ENCODE measurements around the gene CAV1.

CAV1 gene

DNA sequence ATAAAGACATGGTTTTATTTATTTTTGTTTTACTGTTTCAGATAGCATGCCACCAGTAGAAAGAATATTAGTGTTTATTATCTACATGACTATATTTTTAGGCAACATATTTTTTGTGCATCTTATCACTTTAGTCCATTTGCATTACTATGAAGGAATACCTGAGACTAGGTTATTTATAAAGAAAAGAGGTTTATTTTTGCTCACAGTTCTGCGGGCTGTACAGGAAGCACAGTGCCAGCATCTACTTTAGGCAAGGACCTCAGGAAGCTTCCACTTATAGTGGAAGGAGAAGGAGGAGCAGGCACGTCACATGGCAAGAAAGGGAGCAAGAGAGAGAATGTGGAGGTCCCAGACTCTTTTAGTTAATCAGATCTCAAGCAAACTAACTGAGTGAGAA is 19.6 kb upstream of the CAV1 start:
- no peak for DNase-seq

- no peak for DNase-seq
Measured at GRCh38 chr7:116505823-116506222, 19.0 kb upstream of the CAV1 start.

GRCh38 chr7:116509982-116510579 is 14.8 kb upstream of the CAV1 start:
- no peak for DNase-seq

DNA sequence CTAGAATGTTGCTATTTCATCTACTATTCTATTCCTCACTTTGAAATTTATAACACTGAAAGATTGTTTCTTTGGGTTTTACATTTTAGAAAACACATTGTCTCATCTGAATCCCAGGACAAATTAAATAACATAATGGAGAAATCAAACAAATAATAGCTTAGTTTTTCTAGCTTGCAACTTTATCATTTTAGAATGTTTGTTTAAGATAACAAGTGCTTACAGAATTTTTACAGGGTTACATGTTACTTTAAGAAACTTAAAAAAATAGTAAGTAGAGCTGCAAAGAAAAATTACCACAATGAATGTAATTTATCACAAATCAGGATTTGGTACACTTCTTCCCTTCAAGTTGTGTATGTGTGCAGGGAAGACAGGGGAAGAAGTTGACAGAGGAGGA is 14.0 kb upstream of the CAV1 start:
- no peak for DNase-seq

DNA sequence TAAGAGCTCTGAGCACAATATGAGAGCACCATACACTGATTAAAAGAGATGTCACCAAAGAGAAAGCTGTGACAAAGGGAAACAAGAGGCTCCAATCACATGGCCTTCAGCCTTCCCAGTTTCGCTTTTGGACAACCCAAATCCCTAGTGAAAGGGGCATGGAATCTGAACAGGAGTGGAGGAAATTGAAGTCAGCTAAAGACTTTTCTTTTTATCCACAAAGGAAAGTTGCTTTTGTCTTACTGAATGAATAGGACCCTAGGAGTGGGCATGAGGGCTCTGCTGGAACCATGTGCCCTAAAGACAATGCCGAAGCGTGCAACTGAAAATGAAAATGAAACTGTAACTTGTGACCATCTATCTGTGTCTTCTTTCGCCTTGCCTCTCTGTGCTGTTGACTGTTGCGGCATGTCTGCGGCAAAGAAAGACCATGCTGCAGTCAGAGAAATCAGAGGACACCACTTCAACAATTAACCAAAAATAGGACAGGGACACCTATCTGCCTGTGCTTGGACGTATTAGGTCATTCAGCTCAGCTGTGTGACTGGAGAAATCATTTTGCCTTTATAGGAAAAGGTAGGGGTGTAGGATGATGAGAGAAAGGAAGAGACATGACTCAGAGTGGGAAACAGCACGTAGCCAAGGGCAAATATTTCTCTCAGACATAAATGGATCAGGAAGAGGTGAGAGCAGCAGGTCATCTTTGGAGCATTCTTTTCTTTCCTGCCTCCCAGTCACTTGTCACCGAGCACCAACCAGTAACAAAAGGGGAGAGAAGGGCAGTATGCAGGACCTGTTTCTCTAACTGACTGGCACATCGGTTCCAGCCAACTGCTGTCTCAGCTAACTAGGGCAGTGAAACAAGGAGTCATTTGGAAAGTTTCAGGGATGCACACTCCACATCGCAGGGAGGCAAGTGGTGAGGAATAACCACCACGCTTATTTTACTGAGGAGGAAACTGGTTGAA is 13.0 kb upstream of the CAV1 start:
- peak; percentile 94 for DNase-seq

DNA sequence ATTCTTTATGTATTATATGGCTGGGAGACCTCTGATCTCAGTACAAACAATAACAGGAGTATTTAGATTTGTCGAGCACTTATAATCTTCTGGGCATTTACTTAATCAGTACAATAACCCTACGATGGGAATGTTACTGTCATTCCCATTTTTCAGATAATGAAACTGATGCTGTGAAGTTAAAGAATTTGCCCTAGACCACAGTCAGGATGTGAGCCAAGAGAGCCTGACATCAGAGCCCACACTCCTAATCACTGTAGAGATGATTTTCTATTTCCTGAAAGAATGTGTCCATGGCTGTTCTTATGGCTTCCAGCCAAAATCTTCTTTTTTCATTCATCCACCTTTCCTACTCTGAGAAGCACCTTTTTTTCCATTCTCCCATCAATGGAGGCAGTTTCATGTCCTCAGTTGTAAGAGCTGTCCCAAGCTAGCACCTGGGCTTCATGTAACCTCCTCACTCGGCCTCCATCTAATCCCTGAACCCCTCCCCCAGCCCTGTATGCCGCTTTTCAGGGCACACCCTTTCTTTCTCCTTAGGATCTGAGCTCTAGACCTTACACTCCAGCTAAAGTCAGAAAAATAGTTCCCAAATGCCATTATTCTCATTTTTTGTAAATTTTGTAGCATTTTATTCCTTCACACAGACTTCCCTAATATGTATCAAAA is 12.2 kb upstream of the CAV1 start:
- DNase-seq, result peak; percentile 74

DNA sequence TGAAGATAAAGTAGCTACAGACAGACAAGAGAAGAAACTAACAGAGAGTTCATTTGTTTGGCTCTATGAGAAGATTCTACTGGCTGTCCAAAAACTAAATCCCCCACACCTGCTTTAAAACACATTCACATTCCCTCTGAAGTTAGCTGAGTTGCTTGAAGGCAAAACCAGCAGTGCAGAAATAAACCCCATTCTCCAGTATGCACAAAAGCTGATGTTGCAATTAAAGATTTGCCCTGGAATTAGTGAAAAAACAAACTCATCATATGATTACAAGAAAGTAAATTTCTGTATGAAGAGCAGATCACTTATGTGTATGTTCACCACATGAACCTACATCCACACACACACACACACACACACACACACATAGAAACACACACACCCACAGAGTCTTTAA is 9.3 kb upstream of the CAV1 start:
- DNase-seq, result no peak

GRCh38 chr7:116516324-116516723 is 8.5 kb upstream of the CAV1 start:
- DNase-seq, result no peak

- no peak for DNase-seq
Measured at GRCh38 chr7:116517626-116518025, 7.2 kb upstream of the CAV1 start.

- DNase-seq, result no peak
Measured at GRCh38 chr7:116518961-116519360, 5.9 kb upstream of the CAV1 start.

GRCh38 chr7:116521046-116521664 is 3.7 kb upstream of the CAV1 start:
- no peak for DNase-seq

DNA sequence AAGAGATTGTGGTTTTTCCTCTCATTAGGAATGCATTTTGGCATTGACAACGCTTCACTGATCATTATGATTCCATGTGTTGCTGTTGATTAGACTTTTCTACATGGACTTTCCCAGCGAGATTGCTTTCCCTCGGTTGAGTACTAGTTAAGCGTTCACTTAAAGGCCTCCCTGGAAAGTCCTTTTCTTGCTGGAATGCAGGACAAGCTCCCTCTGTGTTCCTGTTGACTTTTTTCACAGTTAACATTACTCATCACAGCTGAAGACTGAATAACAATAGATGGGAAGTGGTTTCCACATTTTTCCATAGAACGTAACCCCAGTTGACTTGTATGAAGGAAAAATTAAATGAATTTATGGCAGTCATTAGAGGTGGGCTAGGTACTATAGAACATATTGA is 2.6 kb upstream of the CAV1 start:
- DNase-seq, result peak; percentile 87

DNA sequence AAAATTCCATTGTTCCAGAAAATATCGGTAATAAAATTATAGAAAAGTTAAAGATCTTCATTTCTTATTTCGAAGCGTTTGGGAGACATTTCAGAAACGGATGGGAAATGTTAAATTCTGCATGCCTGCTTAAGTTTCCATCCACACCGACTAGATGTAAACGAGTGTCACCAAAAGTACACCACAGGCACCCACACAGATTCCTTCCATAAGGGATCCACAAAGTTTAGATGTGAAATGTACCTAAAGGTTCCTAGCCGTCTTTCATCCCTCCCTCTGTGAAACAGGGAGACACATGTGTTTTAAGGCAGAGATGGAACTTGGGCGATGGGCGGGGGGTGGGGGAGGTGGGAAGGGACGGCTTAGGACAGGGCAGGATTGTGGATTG is 621 bp upstream of the CAV1 start:
- DNase-seq, result no peak

DNA sequence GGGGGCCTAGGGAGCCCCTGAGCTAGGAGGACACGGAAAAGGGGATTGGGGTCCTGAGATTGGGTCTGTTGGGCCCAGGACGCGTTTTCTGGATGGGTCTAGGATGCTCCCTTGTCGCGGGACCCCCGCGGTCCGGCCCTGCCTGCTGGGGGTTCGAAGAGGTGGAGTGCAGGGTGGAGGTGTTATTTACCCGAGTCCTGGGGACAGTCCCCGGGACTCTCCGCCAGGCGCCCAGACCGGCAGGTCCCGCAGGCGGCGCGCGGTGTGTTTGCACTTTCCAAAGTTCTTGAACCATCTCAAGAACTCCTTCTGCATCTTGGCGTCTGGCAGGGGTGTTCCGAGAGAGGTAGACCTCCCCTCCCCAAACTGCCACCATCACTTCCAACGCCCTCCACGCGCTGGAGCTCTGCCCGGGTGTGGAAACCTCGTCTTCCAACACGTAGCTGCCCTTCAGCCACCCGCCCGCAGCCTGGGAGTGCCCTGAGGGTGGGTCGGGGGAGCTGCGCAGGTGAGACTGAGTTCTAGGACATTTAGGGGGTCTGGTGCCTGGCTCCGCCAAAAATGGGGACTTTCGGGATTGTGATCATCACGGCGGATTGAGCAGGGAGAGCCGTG is 569 bp downstream of the CAV1 start:
- DNase-seq, result no peak

DNA sequence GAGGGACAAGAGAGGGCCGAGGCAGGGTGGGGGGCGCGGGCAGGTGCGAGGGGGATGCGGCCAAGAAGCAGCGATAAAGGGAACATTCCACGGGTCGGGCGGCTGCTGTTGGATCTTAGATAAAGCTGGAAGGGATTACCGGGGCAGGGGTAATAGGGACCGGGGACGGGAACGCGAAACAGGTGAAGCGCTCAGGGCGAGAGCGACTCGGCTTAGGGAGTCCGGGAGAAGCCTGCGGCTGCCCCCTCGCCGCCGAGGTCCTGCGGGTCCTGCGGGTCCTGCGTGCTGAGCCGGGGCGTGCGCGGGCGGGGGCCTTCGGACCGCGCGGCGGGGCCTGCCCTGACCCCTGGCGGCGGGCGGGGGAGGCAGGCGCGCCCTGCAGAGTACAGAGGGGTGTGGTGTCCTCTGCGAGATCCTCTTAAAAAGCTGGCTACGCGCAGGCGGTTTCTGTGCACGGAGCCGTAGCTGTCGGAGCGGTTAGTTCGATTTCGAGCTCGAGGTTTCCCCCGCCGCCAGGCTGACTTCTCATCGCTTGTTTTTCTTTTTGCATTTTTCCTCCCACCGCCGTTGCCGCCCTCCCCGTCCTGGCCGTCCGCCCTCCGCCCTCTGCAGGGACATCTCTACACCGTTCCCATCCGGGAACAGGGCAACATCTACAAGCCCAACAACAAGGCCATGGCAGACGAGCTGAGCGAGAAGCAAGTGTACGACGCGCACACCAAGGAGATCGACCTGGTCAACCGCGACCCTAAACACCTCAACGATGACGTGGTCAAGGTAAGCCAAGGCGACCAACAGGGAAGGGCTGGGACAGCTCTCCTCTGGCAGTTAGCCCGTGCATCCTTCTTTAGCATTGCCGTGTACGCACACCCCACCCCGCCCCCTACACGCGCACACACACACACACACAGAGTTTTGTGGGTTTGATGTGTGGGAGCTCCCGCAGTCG is 1.4 kb downstream of the CAV1 start:
- peak; percentile 63 for DNase-seq

DNA sequence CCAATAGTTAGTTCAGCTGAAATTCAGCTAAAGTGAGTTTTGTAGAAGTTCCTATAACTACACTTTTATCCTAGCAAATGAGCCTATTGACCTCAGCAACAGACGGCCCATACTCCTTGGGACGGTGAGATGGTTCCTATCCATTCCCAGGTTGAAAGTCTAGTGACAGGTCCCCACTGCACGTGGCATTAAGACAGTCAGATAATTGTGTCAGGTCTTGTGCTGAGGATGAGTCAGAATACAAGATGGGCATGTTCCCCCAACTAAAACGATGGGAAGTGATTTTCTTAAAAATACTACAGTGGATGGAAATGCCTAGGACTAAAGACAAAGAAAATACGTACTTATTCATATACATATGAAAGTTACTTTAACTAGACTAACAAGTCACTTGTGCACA is 2.1 kb downstream of the CAV1 start:
- no peak for DNase-seq

DNA sequence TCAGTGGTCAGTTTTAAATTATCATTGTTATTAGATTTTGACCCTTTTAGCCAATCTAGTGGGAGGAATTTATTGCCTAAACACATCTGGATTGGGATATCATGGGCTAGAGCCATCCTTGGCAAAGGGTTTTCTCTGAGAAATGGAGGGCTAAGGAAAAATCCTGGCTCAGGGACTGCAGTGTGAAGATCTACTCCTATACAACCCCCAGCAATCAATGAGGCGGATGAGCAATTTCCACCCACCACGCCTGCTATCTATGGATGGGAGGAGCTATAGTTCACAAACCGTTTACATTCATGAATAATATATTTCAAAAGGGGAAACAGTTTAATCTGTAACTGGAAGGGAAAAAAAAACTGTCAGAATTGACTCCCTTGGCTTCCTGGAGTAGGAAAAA is 2.7 kb downstream of the CAV1 start:
- DNase-seq, result no peak

DNA sequence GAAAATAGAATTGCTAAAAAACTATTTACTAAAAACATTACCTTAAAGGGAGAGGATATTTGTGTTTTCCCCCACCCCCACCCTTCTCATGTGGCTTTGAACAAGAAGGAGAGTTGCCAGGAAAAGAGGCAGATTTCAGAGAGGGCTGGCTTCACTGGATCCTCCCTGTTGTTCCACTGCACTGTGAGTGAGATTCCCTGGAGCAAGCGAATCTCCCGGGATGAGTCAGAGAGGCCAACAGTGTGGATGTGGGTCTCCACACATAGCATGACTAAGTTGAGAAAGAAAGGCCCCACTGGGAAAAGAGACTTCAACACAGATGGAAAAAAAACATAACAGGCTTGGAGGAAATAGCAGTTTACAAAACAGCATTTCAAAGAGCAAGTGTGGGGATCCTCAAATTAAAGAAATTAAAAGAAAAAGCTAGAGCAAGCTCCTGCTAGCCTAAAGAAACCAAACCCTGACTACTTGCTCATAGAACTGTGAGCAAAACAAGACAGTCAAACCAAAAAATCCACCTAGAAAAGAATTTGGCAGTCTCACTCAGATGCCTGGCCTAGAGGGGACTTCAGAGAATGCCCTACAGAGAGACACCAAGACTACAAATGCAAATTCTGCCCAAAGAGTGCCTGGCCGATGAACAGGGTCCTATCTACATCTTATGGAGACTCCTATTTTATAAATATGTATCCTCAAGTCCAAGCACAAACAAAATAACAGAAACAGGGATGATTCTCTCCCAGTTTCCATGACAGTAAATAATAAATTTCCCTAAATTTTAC is 3.4 kb downstream of the CAV1 start:
- DNase-seq, result peak; percentile 93

DNA sequence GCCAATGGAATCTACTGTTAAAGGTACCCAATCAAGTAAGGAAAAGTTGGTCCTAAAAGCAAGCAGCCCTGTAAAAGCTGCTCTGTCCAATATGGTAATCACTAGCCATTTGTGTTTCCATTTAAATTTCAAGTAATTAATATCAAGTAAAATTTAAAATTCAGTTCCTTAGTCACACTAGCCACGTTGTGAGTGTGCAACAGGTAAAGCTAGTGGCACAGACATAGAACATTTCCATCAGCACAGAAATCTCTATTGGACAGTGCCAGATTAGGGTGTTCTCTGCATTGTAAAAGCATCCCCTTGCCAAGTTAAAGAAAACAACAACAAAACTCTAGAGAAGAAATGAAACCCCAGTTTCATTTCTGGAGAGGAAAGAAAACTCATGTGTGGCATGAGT is 4.4 kb downstream of the CAV1 start:
- no peak for DNase-seq

DNA sequence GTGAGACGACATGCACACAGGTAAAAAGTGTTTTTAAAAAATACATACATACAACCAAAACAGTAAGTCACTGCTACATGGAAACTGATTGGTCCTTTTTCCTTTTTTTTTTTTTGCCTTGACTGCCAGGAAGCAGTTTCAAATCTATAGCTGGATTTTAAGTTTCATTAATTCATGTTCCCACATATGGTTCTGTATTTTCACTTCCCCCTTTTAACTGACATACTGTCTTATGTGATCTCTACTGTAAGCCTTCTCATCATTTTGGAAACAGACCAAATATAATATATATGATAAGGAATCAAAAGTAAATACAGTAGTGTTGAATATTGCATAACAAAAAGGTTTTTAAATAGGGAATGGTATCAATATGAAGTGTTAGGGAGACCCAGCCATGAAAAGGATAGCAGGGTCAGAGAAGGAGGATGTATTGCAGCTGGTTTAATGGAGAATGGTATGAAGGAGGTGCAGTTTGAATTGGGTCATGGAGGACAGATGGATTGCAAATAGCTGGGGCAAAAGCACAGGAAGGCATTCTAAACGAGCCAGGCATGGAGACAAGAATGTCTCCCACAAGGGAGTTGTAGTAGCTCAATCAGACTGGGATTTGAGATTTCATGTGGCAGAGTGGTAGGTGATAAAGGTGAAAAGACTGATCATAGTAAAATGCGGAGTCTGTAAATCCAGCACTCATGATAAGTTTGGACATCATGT is 5.4 kb downstream of the CAV1 start:
- no peak for DNase-seq
